ENCODE measurements around the gene DENND1A. TPM values are rescaled to one million over a fixed set of nuclear protein-coding genes. Genes with fewer than 3 reads are reported as not detected.

Gene DENND1A
- total and polyA plus RNA-seq, 2 experiments from 2014 or later = 13.1 to 28.7 TPM

GRCh38 chr9:123347289-123348060, 582.5 kb downstream of the DENND1A start (continued):
- TF ChIP-seq ZNF462 (CRISPR knock-in tag; IDR thresholded peaks at IDR 0.05) (no peak), EZH2 (IDR thresholded peaks at IDR 0.05; ENCODE audit: low read depth, unreplicated experiment) (no peak), CREB1 (CRISPR knock-in tag; IDR thresholded peaks at IDR 0.05; ENCODE audit: low read depth) (no peak), ETS1 (IDR thresholded peaks at IDR 0.05) (no peak), REST (IDR thresholded peaks at IDR 0.05; ENCODE audit: unreplicated experiment) (no peak)
